ENCODE data around the gene RALGDS.

DNA sequence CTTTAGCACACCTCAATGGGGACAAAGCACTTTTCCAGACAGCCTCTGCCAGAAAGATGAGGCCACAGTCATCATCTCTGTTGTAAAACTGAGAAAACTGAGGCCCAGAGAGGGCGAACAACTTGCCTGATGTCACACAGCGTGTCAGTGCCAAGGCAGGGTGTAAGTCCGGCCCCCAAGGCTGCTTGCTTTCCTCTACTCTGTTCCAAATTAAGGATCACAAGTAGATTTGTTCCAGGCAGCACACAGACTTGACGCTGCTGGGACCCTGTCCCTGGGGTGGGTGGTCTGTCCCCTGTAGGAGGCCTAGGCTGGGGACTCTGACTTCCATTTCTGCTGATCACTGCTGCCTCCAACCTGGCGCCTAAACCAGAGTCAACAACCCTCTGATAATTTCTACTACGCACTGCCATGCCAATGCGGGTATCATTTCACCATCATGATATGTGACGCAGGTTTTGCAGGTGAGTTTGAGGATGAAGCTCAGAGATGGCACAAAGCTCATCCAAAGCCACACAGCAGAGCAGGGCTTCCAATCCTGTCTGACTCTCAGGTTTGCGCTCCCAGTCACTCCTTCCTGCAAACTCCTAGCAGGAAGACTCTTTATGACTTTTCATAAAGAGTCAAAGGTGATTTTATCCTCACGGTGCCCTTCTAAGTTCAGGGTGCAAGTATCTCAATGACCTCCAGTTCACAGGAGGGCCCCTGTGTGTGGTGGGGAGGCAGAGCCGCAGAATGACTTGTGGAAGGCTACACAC lies 13.5 kb upstream of the RALGDS start:
- TF ChIP-seq ARNT (IDR thresholded peaks at IDR 0.05) (no peak), ZNF384 (IDR thresholded peaks at IDR 0.05) (no peak)

All from HEK293T (cell line).